Activated CD4-positive, alpha-beta T cell treated with anti-CD3 and anti-CD28 coated beads, Interleukin-10, Interleukin-2, amounts not matched to agents 100 ng/mL and 50 ng/mL, durations not matched to agents 16 hours and 8 hours (primary cell): ENCODE data around the gene SRRM3.
"Not testable (repeated sequence)": the region's sequence is repeated elsewhere in the genome, so short reads cannot be mapped to it uniquely, and the experiment has no call there.

ENCODE experiments used
- DNase-seq: peaks from one replicate; pipeline ENCODE4 v3.0.0-alpha.2; 2020

The SRRM3 gene

DNA sequence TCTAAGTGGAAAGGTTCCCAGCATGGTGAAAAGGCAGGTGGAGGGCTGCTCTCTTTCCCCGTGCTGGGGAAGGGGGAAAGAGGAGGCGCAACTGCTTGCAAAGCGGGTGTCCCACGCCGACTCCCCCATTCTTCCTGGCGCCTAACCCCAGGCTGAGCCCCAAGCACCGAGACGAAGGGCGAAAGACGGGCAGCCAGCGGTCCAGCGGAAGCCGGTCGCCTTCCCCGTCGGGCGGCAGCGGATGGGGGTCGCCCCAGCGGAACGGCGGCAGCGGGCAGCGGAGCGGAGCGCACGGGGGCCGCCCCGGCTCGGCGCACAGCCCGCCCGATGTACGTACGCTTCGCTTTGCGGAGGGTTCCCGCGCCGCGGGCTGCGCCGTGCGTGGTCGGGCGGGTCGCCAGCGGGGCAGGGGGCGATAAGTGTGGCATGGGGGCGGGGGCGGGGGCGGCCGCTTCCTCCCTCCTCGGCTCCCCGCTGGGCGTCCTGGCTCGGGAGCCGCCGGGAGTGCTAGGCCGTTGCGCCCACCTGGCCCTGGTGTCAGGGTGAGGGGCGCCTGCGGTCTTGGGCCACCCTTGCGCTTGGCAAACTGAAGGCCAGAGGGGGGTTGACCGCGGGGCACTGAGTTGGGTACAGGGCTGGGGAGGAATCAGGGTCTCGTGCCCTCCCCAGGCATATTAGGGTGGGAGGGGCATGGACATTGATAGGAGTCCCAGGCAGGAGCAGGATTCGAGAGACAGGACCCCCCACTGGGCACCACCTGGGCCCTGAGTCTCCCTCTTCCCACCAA lies 65.6 kb downstream of the SRRM3 start:
- DNase-seq, result no peak

DNA sequence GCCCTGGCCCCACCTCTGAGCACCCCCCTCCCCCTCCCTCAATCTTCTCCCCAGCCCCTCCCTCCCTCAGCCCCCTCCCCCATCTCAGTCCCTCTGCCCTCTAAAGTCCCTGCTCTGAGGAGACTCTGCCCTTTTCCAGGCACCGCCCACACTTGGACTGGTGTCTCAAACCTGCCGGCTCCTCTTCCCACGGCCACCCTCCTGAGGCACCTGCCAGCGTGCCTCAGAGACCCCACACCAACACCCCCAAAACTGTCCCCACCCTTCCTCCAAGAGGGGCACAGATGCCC lies 66.1 kb downstream of the SRRM3 start:
- DNase-seq, result no peak

DNA sequence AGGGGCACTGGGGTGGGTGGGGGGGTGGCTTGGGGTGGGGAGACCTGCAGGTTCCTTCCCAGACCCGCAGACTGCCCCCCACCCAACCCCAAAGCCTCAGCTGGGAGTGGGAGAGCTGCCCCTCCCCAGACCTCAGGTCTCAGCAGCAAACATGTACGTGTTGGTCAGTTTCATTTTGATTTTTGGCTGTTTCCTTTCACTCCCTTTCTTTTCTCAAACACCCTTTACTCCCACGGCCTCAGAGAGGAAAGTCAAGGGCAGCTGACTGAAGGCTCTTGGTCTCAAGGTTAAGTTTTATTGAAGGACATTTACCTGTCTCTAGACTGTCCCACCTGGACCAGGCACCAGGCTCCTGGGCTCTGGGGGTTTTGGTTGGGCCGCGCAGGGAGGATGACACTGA lies 66.7 kb downstream of the SRRM3 start:
- no peak for DNase-seq

DNA sequence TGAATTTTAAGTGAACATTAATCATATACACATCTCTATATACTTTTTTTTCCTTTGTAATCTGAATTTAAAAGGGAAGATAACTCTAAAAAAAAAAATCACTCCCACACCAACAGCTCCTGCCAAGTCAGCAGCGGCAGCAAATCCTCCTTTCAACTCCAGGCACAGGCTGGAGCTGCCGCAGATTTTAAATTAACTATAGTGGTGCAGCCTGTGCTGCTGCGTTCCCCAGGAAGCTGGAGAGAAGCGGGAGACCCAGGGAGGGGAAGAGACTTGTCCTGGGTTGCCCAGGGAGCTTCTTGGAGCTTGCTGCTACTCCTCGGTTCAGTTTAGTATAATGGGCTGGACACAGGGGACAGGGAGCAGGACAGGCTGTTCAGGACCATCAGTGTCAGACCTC lies 68.2 kb downstream of the SRRM3 start:
- DNase-seq, result no peak

DNA sequence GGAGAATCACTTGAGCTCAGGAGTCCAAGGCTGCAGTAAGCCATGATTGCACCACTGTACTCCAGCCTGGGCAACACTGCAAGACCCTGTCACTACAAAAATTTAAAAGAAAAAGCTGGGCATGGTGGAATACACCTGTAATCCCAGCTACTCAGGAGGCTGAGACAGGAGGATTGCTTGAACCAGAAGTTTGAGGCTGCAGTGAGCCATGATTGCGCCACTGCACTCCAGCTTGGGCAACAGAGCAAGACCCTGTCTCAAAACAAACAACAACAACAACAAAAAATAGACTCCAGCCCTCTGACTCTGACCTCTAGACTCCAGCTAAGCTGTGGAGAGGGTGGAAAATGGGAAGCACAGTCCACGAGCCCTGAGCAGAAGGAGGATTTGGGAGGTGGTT lies 69.7 kb downstream of the SRRM3 start:
- not testable (repeated sequence) for DNase-seq

DNA sequence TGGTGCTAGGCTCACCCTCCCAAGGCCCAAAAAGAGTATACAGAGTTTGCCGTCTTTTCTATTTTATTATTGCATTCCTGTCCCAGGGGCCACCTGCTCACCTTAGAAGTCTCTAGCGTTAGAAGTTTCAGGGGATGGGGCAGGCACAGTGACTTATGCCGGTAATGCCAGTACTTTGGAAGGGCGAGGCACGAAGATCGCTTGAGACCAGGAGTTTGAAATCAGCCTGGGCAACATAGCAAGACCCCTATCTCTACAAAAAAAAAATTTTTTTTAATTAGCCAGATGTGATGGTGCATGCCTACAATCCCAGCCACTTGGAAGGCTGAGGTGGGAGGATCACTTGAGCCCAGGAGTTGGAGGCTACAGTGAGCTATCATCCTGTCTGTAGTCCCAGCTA lies 70.4 kb downstream of the SRRM3 start:
- DNase-seq, result no peak

DNA sequence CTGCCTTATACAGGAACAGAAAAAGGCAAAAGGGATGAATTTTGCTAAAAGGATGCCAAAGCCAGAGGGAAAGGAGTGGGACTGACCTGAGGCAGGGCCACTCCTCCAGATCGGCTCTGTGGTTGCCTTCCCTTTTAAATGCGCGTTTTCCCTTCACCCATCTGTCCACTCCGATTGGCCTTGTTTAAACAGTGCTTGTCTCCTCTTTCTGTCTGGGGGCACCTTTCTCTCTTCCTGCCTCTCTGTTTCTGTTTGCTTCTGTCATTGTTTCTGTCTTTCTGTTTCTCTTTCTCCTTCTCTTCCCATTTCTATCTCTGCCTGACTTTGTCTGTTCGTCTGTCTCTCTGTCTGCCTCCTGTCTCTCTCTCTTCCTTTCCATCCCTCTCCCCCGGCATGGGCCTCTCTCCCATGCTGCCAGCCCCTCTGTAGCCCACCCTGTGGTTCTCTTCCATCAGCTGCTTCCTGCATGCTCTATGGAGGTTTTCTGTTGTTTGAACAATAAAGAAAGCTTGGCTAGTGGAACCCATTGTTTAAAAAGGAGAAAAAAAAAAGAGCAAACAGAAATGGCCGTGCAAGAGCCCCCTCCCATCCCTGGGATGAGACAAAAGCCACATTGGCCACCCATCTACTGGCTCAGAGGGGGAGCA lies 71.3 kb downstream of the SRRM3 start:
- no peak for DNase-seq

DNA sequence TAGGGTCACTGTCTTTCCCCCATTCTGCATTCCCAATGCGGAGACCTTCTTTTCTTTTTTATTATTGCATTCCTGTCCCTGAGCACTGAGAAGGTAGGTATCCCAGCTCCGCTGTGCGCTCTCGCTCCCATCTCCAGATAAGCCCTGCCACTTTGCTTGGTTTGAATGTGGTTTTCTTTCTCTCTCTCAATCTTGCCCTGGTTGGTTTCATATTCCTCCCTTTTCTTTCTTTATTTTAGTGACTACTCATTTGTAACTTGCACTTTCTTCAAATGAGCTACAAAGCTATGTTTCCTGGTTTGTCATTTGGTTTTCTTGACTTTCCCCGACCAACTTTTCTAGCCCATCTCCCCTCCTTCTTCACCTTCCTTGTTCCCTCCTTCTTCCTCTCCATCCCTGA lies 71.8 kb downstream of the SRRM3 start:
- peak; percentile 20 for DNase-seq

DNA sequence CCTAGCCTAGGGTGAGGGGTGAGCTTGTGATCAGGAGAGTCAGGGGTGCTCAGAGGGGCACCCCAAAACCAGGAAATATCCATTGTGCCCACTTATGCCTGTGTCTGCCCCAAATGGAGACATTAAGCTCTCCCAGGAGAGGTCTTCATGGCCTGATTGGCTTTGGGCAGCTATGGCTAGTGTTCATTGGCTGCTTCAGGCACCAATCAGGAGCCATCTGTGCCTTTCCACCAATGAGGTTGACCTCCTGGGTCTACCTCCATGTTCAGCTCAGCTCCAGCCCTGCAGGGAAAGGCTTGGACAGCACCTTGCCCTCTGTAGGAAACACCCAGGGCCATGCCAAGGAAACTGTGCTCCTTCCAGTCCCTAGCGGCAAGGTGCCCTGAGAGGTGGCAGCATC lies 76.8 kb downstream of the SRRM3 start:
- DNase-seq, result no peak

DNA sequence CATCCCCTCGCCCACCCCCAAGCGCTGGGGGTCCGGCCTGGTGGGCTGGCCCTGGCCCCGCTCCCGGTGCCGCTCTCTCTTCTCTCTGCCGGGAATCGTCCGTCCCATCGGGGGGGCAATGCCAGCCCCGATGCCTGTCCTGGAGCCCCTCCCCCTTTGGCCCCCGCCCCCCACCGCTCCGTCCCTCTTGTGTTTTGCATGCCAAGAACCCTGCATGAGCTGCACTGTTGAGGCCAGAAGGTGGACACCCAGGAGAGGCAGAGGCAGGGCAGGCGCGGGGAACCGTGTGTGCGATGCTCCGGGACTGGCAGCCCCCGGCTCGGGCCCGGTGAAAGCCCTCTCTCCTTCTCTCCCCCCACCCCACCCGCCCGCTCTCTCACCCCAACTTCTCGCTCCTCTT lies 78.7 kb downstream of the SRRM3 start:
- no peak for DNase-seq

DNA sequence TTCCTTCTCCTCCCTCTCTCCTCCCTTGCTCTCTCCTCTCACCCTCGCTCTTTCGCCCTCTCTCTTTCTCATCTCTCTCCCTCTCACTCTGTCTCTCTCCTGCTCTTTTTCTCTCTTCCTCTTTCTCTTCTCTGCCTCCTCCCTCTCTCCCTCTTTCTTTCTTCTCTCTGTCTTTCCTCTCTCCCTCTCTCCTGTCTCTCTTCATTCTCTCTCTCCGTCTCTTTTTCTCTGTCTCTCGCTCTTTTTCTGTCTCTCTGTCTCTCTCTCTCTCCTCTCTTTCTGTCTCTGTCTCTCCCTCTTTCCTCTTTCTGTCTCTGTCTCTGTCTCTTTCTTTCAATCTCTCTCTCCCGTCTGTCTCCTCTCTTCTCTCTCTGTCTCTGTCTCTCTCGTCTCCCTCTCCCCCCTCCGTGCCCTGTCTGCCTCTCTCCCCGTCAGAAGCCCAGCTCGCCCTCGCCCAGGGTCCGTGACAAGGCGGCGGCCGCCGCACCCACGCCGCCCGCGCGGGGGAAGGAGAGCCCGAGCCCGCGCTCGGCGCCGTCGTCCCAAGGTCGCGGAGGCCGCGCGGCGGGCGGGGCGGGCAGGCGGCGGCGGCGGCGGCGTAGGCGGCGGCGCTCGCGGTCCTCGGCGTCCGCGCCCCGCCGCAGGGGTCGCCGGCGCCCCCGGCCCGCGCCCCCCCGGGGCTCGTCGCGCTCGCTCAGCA lies 79.5 kb downstream of the SRRM3 start:
- DNase-seq, result no peak

DNA sequence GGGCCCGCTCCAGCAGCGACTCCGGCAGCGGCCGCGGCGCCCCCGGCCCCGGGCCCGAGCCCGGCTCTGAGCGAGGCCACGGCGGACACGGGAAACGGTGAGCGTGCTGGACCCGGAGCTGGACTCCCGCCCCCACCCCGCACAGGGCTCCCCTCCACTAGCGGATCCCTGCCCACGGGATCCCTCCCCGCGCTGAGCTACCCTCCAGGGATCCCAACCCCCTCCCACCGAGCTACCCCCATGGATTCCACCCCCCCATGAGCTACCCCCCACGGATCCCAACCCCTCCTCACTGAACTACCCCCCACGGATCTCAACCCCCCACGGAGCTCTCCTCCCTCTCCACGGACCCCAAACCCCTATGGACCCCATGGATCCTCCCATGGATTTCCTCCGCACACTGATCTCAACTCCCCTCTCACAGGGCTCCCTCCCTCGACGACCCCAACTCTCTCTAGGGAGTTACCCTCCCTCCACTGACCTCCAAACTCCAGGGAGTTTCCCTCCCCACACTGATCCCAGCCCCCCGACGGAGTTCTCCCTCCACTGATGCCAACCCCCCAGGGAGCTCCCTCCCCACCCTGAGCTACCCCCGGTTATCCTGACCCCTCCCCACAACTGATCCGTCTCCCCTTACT lies 80.1 kb downstream of the SRRM3 start:
- DNase-seq, result no peak

DNA sequence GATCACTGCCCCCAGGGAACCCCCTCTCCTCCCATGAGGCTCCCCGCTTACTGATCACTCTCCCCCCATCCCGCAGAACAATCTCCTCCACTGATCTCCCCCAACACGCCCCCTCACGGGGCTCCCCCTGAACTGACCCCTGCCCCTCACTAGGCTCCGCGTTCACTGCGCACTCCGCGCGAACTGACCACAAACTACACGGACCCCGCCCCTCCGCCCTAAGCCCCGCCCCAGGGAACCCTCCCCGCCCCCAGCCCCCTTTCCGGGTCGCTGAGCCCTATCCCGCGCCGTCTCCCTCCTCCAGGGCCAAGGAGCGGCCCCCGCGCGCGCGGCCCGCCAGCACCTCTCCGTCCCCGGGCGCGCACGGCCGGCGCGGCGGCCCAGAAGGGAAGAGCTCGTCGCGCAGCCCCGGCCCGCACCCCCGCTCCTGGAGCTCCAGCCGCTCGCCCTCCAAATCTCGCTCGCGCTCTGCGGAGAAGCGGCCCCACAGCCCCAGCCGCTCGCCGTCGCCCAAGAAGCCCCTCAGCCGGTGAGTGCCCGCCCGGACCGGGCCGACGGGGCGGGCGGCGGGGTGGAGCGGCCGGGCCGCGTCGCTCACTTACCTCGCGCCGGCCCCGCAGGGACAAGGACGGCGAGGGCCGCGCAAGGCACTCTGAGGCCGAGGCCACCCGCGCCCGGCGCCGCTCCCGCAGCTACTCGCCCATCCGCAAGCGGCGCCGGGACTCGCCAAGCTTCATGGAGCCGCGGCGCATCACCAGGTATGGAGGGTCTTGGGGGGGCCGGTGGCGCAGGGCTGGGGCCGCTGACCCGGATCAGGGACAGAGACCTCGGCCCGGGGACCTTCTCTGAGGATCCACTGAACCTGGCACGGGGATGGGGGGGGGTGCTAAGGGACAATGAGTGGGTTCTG lies 80.9 kb downstream of the SRRM3 start:
- no peak for DNase-seq

DNA sequence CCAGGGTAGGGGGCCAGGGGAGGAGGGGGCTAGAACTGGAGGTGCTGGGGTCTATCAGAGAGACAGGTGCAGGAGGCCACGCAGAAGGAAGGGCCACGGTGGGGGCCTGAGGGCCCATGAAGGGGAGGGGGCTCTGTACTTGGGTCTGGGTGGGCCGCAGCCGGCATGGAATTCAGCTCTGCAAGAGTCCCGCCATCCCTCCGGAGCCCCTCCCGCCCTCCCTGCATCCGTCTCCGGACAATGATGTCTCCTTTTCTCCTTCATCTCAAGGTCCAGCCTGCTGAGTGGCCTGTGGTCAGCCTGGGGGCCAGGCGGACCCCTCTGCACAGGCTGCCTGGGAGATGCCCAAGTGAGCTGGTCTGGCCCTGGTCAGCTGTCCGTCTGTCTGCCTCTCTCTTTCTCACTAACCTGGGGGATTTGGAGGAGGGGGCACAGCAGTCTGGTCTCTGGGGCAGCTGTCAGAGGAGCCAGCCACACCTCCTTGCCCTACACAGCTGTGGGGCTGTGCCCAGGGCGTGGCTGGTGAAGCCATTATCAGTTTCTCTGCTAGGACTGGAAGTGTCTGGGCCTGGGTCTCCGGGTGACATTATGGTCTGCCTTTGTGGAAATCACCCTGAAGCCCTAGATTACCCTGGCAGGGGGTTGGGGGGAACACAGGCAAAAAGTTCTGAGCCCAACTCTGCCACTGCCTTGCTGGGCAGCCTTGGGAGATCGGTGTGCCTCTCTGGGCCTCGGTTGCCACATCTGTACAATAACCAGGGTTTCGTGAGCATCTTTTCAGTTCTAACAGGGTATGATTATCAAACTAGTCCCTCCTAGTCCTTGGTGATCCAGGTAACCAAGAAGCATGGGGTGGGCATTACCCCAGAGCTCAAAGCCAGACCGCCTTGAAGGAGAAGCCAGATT lies 81.8 kb downstream of the SRRM3 start:
- no peak for DNase-seq

DNA sequence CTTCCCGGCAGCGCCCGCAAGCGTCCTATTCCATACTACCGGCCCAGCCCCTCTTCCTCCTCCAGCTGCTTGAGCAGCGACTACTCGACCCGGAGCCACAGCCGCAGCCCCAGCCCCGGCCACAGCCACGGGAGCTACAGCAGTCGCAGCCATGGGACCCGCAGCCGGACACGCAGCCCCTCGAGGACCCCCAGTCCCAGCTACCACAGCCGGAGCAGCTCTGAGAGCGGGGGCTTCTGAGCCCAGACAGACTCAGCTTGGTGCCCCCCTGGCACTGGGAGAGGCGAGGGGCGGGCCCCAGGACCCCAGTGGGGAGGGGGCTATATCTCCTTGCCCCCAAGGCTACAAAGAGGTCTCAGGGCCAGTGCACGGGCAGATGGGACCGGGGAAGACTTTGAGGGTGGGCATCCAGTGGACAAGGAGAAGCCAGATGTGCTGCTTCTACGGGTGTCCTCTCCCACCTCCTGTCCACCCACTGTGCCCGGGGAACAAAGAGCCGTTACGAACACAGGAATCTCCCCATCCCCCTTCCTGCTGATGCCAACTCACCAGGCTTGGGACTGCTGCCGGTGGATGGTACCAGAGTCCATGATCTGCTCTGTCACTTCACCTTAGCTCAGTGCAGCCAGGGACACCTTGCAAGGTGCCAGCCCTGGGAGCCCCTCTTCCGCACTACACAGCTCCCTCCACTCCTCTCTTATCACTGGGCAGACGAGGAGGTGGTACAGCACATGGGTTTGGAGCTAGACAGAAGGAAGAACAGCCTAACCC lies 84.1 kb downstream of the SRRM3 start:
- DNase-seq, result no peak

DNA sequence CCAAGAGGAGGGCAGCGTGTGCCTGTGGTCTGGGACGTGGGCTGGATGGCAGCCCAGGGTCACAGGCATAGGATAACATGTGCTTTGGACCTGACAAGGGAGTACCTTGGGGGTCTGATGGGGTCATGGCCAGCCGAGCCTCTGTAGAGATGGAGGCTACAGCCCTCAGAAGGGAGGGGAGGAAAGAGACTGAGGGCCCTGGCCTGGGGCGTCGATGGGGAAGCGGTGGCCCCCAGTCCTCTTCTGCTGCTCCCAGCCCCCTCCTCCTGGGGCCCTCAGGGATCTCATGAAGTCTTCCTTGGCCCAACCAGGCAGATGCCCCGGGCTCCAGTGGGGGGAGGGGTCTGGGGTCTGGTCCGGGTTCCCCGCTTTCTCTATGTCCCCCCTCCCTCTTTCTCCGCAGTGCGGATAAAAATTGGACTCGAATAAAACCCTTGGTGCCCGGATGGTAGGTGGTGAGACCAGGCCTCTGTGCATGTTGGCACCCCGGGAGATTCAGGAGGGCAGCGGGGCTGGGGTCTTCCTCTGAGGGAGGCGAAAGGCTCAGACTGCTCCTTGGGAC lies 85.2 kb downstream of the SRRM3 start:
- DNase-seq, result no peak

DNA sequence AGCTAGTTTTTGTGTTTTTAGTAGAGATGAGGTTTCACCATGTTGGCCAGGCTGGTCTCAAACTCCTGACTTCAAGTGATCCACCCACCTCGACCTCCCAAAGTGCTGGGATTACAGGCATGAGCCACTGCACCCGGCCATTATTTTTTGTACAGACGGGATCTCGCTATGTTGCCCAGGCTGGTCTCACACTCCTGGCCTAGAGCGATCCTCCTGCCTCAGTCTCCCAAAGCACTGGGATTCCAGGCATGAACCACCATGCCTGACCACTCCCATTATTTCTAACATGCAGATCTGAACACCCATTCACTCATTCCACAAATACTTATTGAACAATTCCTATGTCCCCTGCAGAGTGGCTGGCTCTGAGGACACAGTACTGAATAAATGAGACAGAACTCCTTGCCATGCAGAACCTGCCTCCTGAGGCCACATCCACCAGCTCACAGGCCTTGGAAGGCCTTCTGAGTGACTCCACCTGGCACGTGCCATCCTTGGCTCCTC lies 89.2 kb downstream of the SRRM3 start:
- not testable (repeated sequence) for DNase-seq

DNA sequence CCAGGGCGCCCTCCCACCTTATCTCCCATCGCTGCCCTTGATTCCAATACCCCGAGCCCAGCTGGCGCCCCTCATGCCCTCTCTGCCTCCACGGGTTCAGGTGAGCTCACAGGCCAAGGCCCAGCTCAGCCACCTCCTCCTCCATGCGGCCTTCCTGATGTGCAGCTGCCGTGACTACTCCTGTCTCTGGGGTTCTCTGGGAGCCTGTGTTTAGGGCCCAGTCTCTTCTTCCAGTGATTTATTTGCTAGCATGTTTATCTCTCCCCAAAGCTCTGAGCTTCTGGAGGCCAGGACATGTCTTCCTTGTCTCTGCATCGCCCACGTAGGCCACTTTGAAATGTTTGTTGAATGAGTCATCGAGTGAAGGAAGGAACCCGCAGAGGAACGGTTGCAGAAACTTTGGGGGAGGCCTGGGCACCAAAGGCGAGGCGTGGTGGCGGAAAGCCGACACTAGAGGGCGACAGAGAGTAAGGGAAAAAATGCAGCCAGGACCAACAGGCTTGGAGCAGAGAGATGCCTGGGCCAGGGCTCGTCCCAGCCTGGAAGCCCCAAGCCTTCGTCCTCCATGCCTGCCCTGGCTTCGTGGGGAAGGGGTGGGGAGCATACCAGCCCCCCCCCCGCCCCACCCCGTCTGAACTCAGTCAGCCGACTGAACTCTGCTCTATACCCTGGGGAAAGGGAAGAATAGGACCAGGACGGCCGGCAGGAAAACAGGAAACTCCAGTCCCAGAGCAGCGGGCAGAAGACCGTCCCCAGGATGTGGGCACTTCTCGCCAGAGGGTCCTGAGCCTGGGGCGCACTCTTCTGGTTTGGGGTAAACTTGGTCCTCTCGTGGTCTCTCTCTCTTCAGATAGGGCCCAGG lies 89.9 kb downstream of the SRRM3 start:
- DNase-seq, result peak; percentile 95

DNA sequence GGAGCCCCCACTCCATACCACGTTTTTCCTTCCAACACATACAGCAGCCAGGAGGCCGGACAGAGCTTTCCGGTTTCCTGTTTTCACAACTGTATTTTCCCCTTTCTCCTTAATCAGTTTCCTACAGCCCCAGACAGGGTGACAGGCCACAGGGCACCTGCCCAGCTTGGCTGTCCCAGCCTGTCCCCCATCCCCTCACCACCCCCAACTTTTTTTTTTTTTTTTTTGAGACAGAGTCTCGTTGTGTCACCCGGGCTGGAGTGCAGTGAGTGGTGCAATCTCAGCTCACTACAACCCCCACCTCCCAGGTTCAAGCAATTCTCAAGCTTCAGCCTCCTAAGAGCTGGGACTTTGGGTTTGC lies 90.5 kb downstream of the SRRM3 start:
- no peak for DNase-seq
